ENCODE results near the gene ADGRV1. TPM values are rescaled to one million over a fixed set of nuclear protein-coding genes. Genes with fewer than 3 reads are reported as not detected.
A peak's percentile ranks its signal among the peaks of the same experiment; 100 is the strongest.
"Not testable (repeated sequence)": the region's sequence is repeated elsewhere in the genome, so short reads cannot be mapped to it uniquely, and the experiment has no call there.

The ADGRV1 gene
- total RNA-seq, 1 experiment from 2014 or later = 0.45 TPM

DNA sequence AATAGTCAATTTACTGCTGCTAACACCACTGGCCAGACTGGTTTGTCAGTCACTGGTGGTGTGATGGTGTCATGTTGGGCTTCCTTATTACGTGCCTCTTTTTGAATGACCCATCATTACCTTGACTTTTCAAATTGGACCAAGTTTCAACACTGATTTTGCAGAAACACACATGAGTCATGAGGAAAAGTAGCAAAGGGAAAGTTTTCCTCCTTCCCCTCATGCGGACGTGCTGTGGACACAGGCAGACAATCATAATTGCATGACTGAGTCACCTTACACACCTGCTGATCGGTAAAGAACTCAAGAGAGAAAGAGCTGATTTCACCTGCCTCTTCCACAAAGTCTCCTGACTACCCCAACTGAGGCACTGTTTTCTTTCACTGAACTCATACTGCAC lies 500.0 kb downstream of the ADGRV1 start:
- DNase-seq (ENCODE audit: low read depth) = peak; percentile 20

- no peak for DNase-seq (ENCODE audit: low read depth)
These were observed 500.8 kb downstream of the ADGRV1 start for GRCh38 chr5:91059409-91059808.

GRCh38 chr5:91061094-91061493 lies 502.5 kb downstream of the ADGRV1 start:
- no peak for DNase-seq (ENCODE audit: low read depth)

GRCh38 chr5:91061946-91062562 lies 503.5 kb downstream of the ADGRV1 start:
- no peak for DNase-seq (ENCODE audit: low read depth)

- not testable (repeated sequence) for DNase-seq (ENCODE audit: low read depth)
These were observed 504.6 kb downstream of the ADGRV1 start for GRCh38 chr5:91063098-91063690.

DNA sequence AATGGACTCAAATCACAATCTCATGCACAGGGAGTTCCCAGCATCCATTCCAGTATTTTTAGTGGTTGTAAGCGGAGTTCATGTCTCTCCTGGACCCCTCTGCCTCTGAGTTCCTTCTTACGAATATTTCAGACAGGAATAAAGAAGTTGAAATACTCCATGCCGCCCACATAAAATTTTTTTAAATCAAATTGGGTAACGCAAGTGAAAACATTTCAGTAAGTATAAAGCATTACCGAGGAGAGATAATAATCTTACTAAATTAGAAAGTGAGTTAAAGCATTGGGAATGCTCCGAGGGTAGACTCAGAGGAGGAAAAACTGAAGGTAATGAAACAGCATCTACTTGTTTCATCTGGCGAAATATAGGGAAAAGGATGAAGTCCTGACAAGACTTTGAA lies 506.9 kb downstream of the ADGRV1 start:
- no peak for DNase-seq (ENCODE audit: low read depth)

DNA sequence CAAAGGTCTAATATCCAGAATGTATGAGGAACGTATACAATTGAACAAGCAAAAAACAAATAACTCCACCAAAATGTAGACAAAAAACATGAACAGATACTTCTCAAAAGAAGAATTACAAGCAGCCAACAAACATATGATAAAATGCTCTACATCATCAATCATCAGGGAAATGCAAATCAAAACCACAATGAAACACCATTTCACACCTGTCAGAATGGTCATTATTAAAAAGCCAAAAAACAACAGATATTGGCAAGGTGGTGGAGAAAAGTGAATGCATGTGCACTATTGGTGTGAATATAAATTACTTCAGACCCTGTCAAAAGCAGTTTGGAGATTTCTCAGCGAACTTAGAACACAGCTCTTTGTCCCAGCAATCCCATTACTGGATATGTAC lies 510.8 kb downstream of the ADGRV1 start:
- no peak for DNase-seq (ENCODE audit: low read depth)

DNA sequence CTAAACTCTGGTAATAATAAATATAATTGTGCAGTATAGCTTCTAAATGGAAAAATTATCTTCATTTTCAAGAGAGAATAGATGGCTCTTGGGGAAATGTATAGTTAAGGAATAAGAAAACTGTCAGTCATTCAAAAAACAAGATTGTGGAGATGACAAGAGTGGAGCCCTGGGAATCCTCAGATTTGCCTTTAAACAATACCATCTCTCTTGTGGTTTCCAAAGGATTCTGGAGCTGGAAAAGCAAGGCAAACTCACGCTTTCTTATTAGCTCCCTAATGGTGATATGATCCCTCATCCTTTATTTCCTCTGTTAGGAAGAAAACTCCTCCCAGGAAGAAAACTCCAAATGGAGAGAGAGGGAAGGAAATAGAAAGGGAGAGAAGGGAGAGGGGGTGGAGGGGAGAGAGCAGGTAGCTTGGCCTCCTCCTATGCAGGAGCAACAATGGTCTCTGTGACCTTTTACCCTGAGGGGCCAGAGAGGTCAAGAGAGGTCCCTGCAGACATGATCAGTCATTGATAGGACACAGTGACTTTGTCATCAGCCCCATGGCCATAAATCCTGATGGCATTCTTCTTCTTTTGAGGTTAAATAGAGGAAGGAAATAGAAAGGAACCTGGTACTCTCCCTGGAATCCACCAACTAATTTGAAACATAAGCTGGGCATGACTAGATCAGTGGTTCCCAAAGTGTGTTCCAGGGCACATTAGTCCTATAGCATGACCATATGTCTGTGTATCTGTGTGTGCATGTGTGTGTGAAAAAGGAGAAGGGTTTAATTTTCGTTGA lies 512.4 kb downstream of the ADGRV1 start:
- no peak for DNase-seq (ENCODE audit: low read depth)

DNA sequence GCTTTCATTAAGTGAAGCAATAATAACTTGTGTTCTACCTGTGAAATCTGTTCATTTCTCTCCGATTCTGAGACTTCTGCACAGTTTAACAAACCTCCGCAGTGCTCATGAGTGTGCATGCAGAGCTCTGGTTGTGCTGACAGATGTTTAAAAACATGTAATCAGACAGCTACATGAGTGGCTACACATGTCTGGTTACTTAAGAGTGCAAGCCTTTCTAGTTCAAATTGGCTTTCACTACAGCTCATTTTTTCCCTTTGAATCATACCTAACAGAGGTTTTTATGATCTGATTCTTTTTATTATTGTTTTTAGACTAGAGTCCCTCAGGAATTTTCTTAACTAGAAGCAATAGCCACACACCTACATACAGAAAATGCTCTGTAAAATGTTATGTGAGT lies 514.3 kb downstream of the ADGRV1 start:
- DNase-seq (ENCODE audit: low read depth) = no peak

DNA sequence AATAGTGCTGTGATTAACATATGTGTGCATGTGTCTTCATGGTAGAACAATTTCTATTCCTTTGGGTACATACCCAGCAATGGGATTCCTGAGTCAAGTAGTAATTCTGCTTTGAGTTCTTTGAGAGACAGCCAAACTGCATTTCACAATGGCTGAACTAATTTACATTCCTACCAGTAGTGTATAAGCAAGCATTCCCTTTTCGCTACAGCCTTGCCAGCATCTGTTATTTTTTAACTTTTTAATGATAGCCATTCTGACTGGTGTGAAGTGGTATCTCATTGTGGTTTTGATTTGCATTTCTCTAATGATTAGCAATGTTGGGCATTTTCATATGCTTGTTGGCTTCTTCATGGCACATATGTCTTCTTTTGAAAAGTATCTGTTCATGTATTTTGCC lies 516.0 kb downstream of the ADGRV1 start:
- no peak for DNase-seq (ENCODE audit: low read depth)

GRCh38 chr5:91076138-91076537 lies 517.5 kb downstream of the ADGRV1 start:
- DNase-seq (ENCODE audit: low read depth) = no peak

DNA sequence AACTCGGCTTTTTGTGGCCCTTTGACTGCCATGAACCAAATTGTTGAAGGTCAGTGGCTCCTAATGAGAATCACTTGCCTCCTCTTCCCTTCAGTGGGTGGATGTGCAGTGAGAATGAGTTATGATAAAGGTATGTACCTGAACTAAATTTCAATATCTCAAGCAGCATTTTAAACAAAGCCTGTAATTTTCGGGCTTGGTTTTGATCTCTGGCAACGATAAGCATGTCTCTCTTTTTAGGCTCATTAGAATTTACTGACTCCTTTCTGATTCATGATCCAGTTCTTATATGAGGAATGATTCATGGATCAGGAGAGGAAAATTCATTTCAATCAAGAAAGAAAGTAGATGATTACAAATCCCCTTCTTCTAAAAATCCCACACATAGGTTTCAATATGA lies 519.0 kb downstream of the ADGRV1 start:
- DNase-seq (ENCODE audit: low read depth) = no peak

DNA sequence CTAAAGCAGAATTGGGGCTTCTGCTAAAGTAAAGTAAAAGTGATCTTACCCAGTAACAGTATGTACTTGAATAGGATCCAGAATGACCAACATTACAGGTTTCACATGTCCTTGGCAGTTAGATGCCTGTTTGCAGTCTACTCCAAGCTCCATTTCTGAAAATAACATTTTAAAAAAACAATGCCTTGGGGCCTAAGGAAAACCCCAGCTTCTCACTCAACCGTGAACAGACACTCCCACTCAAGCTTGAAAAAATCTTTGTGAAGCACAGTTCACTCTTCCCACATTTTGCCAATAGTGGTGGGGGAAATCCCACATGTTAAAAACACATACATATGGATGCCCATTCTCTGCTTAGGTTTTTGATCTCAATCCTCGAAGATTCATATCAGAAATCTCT lies 520.4 kb downstream of the ADGRV1 start:
- no peak for DNase-seq (ENCODE audit: low read depth)

- no peak for DNase-seq (ENCODE audit: low read depth)
These were observed 531.2 kb downstream of the ADGRV1 start for GRCh38 chr5:91089758-91090157.

- DNase-seq (ENCODE audit: low read depth) = no peak
These were observed 532.4 kb downstream of the ADGRV1 start for GRCh38 chr5:91090995-91091394.

- no peak for DNase-seq (ENCODE audit: low read depth)
These were observed 533.1 kb downstream of the ADGRV1 start for GRCh38 chr5:91091471-91092234.

- DNase-seq (ENCODE audit: low read depth) = no peak
These were observed 534.5 kb downstream of the ADGRV1 start for GRCh38 chr5:91092859-91093783.

- no peak for DNase-seq (ENCODE audit: low read depth)
These were observed 536.7 kb downstream of the ADGRV1 start for GRCh38 chr5:91095313-91095712.

DNA sequence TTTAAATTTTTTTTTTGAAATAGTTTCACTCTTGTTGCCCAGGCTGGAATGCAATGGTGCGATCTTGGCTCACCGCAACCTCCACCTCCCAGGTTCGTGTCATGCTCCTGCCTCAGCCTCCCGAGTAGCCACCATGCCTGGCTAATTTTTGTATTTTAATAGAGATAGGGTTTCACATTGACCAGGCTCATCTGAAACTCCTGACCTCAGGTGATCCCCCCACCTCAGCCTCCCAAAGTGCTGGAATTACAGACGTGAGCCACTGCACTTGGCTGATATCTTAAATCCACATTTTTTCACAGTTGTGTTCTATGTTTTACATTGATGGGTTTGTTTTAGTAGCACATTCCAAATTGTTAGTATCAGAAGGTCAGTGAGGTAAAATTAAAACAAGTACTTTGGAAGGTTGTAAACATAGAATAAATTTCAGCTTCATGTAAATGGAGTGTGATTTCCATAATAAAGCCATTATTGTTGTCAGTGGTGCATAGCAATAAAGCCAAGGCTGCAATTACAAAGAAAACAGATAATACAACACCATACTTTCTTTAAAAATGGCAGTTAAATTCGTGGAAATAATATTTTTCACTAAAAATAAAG lies 537.3 kb downstream of the ADGRV1 start:
- no peak for DNase-seq (ENCODE audit: low read depth)

GRCh38 chr5:91098541-91098940 lies 539.9 kb downstream of the ADGRV1 start:
- no peak for DNase-seq (ENCODE audit: low read depth)
